GM20000 (cell line): Measurements from ENCODE around the gene BCAN.

Experiments
- DNase-seq: peaks from one replicate; pipeline ENCODE4 v3.0.0; 2012; ENCODE audit warnings: low spot score
- TF ChIP-seq, protein P1 (sequence below): IDR thresholded peaks from 2 replicates; pipeline ENCODE4 v1.5.1; 2012; ENCODE audit warnings: mild to moderate bottlenecking, control low read depth; ENCODE audit errors: extremely low read depth, missing control alignments

Gene BCAN

DNA sequence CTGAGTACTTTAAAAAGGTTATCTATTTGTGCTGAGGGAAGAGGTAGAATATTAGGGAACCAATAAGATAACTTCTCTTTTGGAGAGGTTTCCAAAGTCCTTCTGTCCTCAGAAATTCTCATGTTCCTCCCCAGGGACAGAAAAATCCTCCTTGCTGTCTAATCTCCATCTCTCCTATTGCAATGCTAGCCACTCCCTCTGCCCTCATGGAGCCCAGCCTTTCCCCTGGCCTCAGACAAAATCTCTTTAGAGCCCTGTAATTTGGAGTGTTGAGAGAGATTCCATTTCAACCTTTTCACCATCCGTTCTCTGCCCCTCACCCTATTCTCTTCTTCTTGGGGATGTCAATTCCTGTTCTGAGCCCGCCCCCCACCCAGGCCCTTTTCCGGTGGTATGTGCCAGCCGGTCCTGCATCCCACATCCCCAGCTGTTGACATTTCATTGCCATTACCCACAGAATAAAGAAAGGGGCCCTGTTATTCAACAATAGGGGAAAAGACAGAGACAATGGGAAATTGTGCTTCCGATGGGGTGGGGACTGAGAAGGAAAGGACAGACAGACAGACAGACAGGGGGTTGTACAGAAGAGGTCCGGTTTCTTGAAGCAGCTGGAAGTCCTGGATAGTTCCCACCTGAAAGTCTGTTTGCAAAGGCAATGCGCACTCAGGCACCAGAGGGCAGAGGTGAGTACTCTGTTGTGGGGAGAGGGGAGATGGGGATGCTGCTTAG is 22.9 kb upstream of the BCAN start, which contains the start of gene HAPLN2:
Gene HAPLN2 (plus strand): TSS at position 563 of the 729 bp plus-strand sequence. CDS start 4,076 bp downstream, outside the sequence.
- TF ChIP-seq, protein P1, sequence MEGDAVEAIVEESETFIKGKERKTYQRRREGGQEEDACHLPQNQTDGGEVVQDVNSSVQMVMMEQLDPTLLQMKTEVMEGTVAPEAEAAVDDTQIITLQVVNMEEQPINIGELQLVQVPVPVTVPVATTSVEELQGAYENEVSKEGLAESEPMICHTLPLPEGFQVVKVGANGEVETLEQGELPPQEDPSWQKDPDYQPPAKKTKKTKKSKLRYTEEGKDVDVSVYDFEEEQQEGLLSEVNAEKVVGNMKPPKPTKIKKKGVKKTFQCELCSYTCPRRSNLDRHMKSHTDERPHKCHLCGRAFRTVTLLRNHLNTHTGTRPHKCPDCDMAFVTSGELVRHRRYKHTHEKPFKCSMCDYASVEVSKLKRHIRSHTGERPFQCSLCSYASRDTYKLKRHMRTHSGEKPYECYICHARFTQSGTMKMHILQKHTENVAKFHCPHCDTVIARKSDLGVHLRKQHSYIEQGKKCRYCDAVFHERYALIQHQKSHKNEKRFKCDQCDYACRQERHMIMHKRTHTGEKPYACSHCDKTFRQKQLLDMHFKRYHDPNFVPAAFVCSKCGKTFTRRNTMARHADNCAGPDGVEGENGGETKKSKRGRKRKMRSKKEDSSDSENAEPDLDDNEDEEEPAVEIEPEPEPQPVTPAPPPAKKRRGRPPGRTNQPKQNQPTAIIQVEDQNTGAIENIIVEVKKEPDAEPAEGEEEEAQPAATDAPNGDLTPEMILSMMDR = peak; percentile 45
- no peak for DNase-seq

DNA sequence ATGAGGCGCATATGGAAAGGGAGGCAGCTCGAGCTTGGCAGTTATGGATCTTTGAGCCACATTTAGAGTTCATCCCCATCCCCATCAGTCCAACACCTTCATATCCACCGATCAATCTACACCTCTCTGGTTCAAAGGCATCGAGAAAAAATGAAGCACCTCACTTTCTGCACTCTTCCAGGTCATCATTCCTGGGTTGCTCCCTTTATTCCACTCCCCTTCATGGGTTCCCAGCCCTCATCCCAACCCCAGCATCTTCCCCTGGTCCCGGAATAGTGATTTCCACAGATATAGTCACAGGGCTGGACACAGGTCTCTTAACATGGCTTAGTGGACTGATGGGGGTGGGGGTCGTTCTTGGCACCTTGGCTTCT is 22.3 kb upstream of the BCAN start:
- no peak for DNase-seq
- TF ChIP-seq, protein P1 = no peak

- no peak for DNase-seq
- TF ChIP-seq, protein P1 = no peak
These were observed 19.2 kb upstream of the BCAN start for GRCh38 chr1:156622581-156623297.

GRCh38 chr1:156623946-156624813 is 17.7 kb upstream of the BCAN start:
- DNase-seq = peak; percentile 72
- TF ChIP-seq, protein P1 = peak; percentile 26

DNA sequence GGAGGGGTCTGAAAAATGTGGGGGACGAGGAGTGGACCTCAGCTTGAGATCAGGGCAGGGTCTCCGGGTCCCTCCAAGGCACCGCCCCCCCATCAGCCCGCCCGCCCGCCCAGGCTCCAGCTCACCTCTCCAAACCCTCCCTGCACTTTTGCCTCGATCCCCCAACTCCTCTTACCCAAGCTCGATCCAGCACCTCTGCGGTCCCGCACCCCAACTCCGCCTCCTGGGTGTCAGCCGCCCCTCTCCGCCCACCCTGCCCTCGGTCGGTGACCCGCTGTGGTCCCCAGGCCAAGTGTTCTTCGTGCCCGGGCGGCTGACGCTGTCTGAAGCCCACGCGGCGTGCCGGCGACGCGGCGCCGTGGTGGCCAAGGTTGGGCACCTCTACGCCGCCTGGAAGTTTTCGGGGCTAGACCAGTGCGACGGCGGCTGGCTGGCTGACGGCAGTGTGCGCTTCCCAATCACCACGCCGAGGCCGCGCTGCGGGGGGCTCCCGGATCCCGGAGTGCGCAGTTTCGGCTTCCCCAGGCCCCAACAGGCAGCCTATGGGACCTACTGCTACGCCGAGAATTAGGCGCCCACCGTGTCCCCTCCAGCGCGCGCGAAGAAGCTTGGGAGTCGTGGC is 17.0 kb upstream of the BCAN start:
- TF ChIP-seq, protein P1 = no peak
- DNase-seq = no peak

- TF ChIP-seq, protein P1 = peak; percentile 64
- DNase-seq = peak; percentile 75
These were observed 16.4 kb upstream of the BCAN start for GRCh38 chr1:156625436-156626078.
